Measurements from ENCODE around the gene GSTT2B.
"Not testable (repeated sequence)": the region's sequence is repeated elsewhere in the genome, so short reads cannot be mapped to it uniquely, and the experiment has no call there.

DNA sequence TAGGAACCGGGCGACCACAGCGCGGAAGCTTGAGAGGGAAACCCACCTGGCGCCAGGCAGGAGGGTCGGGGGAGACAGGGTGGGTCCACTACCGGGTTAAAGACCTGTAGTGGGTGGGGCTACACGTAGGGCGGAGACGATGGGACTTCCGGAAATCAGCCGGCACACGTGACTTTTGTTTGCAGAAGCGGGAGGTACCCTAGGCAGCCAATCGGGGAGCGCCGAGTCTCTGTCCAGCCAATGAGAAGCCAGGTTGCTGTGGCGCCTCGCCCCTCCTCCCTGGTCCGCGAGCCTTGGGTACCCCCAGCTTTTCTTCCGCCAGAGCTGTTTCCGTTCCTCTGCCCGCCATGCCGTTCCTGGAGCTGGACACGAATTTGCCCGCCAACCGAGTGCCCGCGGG, 5.6 kb upstream of the GSTT2B start, which contains the start of gene DDTL:
- TF ChIP-seq TAF1 (IDR thresholded peaks at IDR 0.05; ENCODE audit: borderline replicate concordance, low read depth, low read length); POLR2A (IDR thresholded peaks at IDR 0.05; ENCODE audit: low read depth, low read length); POLR2AphosphoS5 (IDR thresholded peaks at IDR 0.05; ENCODE audit: low read depth, low read length): not testable (repeated sequence)
